Liver (tissue), 9 donors: ENCODE results near the gene WASF1. TPM values are rescaled to one million over a fixed set of nuclear protein-coding genes. Genes with fewer than 3 reads are reported as not detected.

Source experiments
- DNase-seq: peaks from one replicate; pipeline ENCODE4 v3.0.0-alpha.2; 2017; ENCODE audit warnings: low spot score
- H3K27ac ChIP-seq, 2 donors: one replicate each; pipeline ENCODE4 v1.7.0; 2013; ENCODE audit warnings: inconsistent platforms in 2 of 2, low read length in 2 of 2, control low read depth in 1 of 2, low read depth in 1 of 2, mild to moderate bottlenecking in 1 of 2
- H3K27me3 ChIP-seq, 4 donors: one replicate each; pipeline versions ENCODE4 v1.6.1 to v1.7.0; 2013; ENCODE audit warnings: low read length in 3 of 4, inconsistent platforms in 1 of 4, mild to moderate bottlenecking in 1 of 4, moderate library complexity in 1 of 4; ENCODE audit not compliant: control insufficient read depth in 4 of 4, insufficient read depth in 4 of 4
- H3K36me3 ChIP-seq, 4 donors: one replicate each; pipeline versions ENCODE4 v1.6.1 to v1.7.0; 2013; ENCODE audit warnings: low read length in 3 of 4, mild to moderate bottlenecking in 3 of 4, low read depth in 1 of 4, moderate library complexity in 1 of 4; ENCODE audit not compliant: control insufficient read depth in 4 of 4, insufficient read depth in 3 of 4
- H3K4me1 ChIP-seq, 4 donors: one replicate each; pipeline versions ENCODE4 v1.6.1 to v1.7.0; 2013; ENCODE audit warnings: low read length in 3 of 4, mild to moderate bottlenecking in 3 of 4, moderate library complexity in 1 of 4; ENCODE audit not compliant: control insufficient read depth in 4 of 4, insufficient read depth in 4 of 4
- H3K4me3 ChIP-seq, 3 donors: one replicate each; pipeline versions ENCODE4 v1.6.1 to v1.7.0; 2013; ENCODE audit warnings: low read length in 3 of 3, control low read depth in 1 of 3, low read depth in 1 of 3, mild to moderate bottlenecking in 1 of 3
- H3K9ac ChIP-seq, 2 donors: one replicate each; pipeline ENCODE4 v1.7.0; 2013; ENCODE audit warnings: low read length in 2 of 2, mild to moderate bottlenecking in 2 of 2, moderate library complexity in 2 of 2, control low read depth in 1 of 2, low read depth in 1 of 2
- H3K9me3 ChIP-seq, 4 donors: one replicate each; pipeline versions ENCODE4 v1.6.1 to v1.7.0; 2013; ENCODE audit warnings: low read length in 3 of 4; ENCODE audit not compliant: control insufficient read depth in 4 of 4
- EGR1 ChIP-seq, 2 donors: IDR thresholded peaks; 2 replicates each; pipeline ENCODE4 v1.6.1; 2016 to 2018; ENCODE audit warnings: antibody characterized with exemption in 2 of 2, low read depth in 2 of 2
- FOXA1 ChIP-seq: IDR thresholded peaks from 2 replicates; pipeline ENCODE4 v1.6.1; 2016; ENCODE audit warnings: antibody characterized with exemption
- FOXA2 ChIP-seq: IDR thresholded peaks from 2 replicates; pipeline ENCODE4 v1.6.1; 2016; ENCODE audit warnings: antibody characterized with exemption
- HNF4A ChIP-seq, 2 donors: conservative IDR thresholded peaks; 2 replicates each; pipeline ENCODE4 v1.6.1; 2016; ENCODE audit warnings: antibody characterized with exemption in 2 of 2, mild to moderate bottlenecking in 2 of 2
- HNF4G ChIP-seq: IDR thresholded peaks from 2 replicates; pipeline ENCODE4 v1.6.1; 2016; ENCODE audit warnings: antibody characterized with exemption
- JUND ChIP-seq, 2 donors: IDR thresholded peaks; 2 replicates each; pipeline ENCODE4 v1.6.1; 2016; ENCODE audit warnings: antibody characterized with exemption in 2 of 2
- NR2F2 ChIP-seq: IDR thresholded peaks from 2 replicates; pipeline ENCODE4 v1.6.1; 2016; ENCODE audit warnings: antibody characterized with exemption
- RAD21 ChIP-seq, 2 donors: IDR thresholded peaks; 2 replicates each; pipeline ENCODE4 v1.6.1; 2016; ENCODE audit warnings: antibody characterized with exemption in 2 of 2, mild to moderate bottlenecking in 2 of 2
- RXRA ChIP-seq, 2 donors: IDR thresholded peaks; 2 replicates each; pipeline ENCODE4 v1.6.1; 2017 to 2018; ENCODE audit warnings: antibody characterized with exemption in 2 of 2, mild to moderate bottlenecking in 1 of 2
- SP1 ChIP-seq: IDR thresholded peaks from 2 replicates; pipeline ENCODE4 v1.6.1; 2018; ENCODE audit warnings: antibody characterized with exemption, mild to moderate bottlenecking
- TAF1 ChIP-seq: conservative IDR thresholded peaks from 2 replicates; pipeline ENCODE4 v1.6.1; 2016; ENCODE audit warnings: antibody characterized with exemption, mild to moderate bottlenecking
- YY1 ChIP-seq: IDR thresholded peaks from 2 replicates; pipeline ENCODE4 v1.6.1; 2016; ENCODE audit warnings: antibody characterized with exemption, mild to moderate bottlenecking
- WGBS: extraction: QIAGEN DNeasy Blood & Tissue Kit; methylation state at CpG from one replicate; pipeline ENCODE4 v1.1.7; 2013; 5-methylcytosine and 5-hydroxymethylcytosine counted together
- polyA plus RNA-seq, 2 donors: library from polyadenylated mRNA; stranded (reverse) in 1 of 2; unstranded in 1 of 2; fragments of 200-250 nt in 1 of 2; fragments of >200 nt in 1 of 2; fragmentation: Nextera tagmentation in 1 of 2; extraction: Ambion mirVana in 1 of 2; gene quantifications; one replicate each; pipeline versions ENCODE4 v1.2.1 to v1.2.3, GENCODE V29; 2013 to 2015
- total RNA-seq, 2 donors: library from RNA; depleted of rRNA; stranded (reverse); fragments of >200 nt; gene quantifications; one replicate each; pipeline ENCODE4 v1.2.3, GENCODE V29; 2014
- TF ChIP-seq, protein P1 (sequence below): fragments of 150-350 bp; IDR thresholded peaks from 2 replicates; pipeline ENCODE4 v1.5.1; 2017; ENCODE audit warnings: improper control_type of control experiment, low read depth, low read length; ENCODE audit not compliant: missing input control
- TF ChIP-seq, protein P2 (sequence below): IDR thresholded peaks from 2 replicates; pipeline ENCODE4 v1.6.1; 2016; ENCODE audit warnings: antibody characterized with exemption
- TF ChIP-seq, protein P3 (sequence below): IDR thresholded peaks from 2 replicates; pipeline ENCODE4 v1.6.1; 2016; ENCODE audit warnings: antibody characterized with exemption, mild to moderate bottlenecking
- TF ChIP-seq, protein P4 (sequence below): IDR thresholded peaks from 2 replicates; pipeline ENCODE4 v1.6.1; 2016; ENCODE audit warnings: antibody characterized with exemption
- donor health status: healthy.
- donor health status: healthy.
- donor health status: healthy.
- donor health status: healthy.
- donor health status: healthy.

Gene WASF1
- total and polyA plus RNA-seq, 4 donors: 3.2 to 5.5 (median 3.4) TPM

DNA sequence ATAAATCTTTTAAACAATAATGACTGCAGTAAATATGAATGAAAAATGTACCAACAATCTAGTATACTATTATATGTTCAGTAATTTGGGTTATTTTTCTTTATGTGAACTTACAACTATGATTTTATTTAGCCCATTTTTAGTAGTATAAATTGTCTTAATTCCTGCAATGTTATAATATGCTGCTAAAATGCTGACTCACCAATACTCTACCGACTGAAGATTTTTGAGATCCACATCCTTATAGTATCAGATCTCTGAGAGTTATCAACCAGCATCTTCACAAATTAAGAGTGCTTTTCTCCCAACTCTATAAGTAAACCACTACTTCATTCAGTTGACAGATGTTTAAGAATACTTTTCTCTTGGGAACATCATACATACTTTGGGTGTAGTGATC, 17.4 kb upstream of the WASF1 start (continued):
- TF ChIP-seq, protein P1, sequence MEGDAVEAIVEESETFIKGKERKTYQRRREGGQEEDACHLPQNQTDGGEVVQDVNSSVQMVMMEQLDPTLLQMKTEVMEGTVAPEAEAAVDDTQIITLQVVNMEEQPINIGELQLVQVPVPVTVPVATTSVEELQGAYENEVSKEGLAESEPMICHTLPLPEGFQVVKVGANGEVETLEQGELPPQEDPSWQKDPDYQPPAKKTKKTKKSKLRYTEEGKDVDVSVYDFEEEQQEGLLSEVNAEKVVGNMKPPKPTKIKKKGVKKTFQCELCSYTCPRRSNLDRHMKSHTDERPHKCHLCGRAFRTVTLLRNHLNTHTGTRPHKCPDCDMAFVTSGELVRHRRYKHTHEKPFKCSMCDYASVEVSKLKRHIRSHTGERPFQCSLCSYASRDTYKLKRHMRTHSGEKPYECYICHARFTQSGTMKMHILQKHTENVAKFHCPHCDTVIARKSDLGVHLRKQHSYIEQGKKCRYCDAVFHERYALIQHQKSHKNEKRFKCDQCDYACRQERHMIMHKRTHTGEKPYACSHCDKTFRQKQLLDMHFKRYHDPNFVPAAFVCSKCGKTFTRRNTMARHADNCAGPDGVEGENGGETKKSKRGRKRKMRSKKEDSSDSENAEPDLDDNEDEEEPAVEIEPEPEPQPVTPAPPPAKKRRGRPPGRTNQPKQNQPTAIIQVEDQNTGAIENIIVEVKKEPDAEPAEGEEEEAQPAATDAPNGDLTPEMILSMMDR: no peak

DNA sequence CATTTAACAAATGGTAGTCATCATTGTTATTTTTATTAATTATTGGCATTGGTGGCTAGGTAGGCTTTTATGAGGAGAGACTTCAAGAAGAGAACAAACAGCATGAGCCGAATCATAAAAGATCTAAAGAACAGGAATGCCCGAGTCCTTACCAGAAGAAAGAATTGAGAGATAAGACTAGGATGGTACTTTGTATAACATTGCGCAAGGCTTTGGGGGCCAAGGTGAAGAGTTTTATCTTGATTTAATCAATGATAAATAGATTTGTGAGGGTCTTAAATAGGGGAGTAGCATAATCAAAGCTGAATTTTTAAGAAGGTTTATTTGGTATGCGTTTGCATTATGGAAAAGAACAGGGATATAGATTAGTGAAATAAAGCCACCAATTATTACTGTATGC, 16.2 kb upstream of the WASF1 start:
- 92% methylated on average over 4 of the region's 4 CpGs for WGBS
- Histone ChIP-seq H3K36me3 (peaks cover 2 to 8% (median 5%) of the 10 kb centered on the region in 4 donors), H3K4me3 (no peak overlapping the region), H3K27me3 (no peaks in the 10 kb centered on the region), H3K9me3 (no peaks in the 10 kb centered on the region), H3K27ac (no peak overlapping the region), H3K9ac (no peak overlapping the region), H3K4me1 (peaks cover 0 to 5% (median 0%) of the 10 kb centered on the region in 4 donors)
- TF ChIP-seq, protein P2, sequence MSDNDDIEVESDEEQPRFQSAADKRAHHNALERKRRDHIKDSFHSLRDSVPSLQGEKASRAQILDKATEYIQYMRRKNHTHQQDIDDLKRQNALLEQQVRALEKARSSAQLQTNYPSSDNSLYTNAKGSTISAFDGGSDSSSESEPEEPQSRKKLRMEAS: no peak
- TF ChIP-seq FOXA2: no peak
- TF ChIP-seq, protein P3, sequence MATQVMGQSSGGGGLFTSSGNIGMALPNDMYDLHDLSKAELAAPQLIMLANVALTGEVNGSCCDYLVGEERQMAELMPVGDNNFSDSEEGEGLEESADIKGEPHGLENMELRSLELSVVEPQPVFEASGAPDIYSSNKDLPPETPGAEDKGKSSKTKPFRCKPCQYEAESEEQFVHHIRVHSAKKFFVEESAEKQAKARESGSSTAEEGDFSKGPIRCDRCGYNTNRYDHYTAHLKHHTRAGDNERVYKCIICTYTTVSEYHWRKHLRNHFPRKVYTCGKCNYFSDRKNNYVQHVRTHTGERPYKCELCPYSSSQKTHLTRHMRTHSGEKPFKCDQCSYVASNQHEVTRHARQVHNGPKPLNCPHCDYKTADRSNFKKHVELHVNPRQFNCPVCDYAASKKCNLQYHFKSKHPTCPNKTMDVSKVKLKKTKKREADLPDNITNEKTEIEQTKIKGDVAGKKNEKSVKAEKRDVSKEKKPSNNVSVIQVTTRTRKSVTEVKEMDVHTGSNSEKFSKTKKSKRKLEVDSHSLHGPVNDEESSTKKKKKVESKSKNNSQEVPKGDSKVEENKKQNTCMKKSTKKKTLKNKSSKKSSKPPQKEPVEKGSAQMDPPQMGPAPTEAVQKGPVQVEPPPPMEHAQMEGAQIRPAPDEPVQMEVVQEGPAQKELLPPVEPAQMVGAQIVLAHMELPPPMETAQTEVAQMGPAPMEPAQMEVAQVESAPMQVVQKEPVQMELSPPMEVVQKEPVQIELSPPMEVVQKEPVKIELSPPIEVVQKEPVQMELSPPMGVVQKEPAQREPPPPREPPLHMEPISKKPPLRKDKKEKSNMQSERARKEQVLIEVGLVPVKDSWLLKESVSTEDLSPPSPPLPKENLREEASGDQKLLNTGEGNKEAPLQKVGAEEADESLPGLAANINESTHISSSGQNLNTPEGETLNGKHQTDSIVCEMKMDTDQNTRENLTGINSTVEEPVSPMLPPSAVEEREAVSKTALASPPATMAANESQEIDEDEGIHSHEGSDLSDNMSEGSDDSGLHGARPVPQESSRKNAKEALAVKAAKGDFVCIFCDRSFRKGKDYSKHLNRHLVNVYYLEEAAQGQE: no peak
- TF ChIP-seq HNF4A (conservative IDR thresholded peaks at IDR 0.05): no peak
- TF ChIP-seq TAF1: no peak
- TF ChIP-seq SP1: no peak
- no peak for TF ChIP-seq RXRA (IDR thresholded peaks at IDR 0.05)
- no peak for TF ChIP-seq EGR1 (IDR thresholded peaks at IDR 0.05; ENCODE audit: low read depth in 2 of 2)
- TF ChIP-seq RAD21 (IDR thresholded peaks at IDR 0.05): no peak
- no peak for TF ChIP-seq YY1
- TF ChIP-seq, protein P4, sequence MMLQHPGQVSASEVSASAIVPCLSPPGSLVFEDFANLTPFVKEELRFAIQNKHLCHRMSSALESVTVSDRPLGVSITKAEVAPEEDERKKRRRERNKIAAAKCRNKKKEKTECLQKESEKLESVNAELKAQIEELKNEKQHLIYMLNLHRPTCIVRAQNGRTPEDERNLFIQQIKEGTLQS: no peak
- TF ChIP-seq FOXA1: no peak
- TF ChIP-seq NR2F2: no peak
- no peak for TF ChIP-seq JUND (IDR thresholded peaks at IDR 0.05)
- TF ChIP-seq HNF4G: no peak
- TF ChIP-seq, protein P1: no peak
- DNase-seq: no peak
